GM19023 (cell line): ENCODE measurements around the gene ZNF567.
"Not testable (repeated sequence)": the region's sequence is repeated elsewhere in the genome, so short reads cannot be mapped to it uniquely, and the experiment has no call there.

Experiments used
- ATAC-seq: cut with Tn5 transposase; IDR thresholded peaks from one replicate; pipeline ENCODE4 v1.9.1; 2021; ENCODE audit warnings: mild to moderate bottlenecking, moderate library complexity; ENCODE audit not compliant: unreplicated experiment

The ZNF567 gene

GRCh38 chr19:36749613-36750012 lies 62.2 kb downstream of the ZNF567 start:
- ATAC-seq: not testable (repeated sequence)

- ATAC-seq: no peak
Measured at GRCh38 chr19:36750066-36750691, 62.8 kb downstream of the ZNF567 start.
